SIG-M5 (cell line): Measurements from ENCODE around the gene NDUFA6.
"Not testable (repeated sequence)": the region's sequence is repeated elsewhere in the genome, so short reads cannot be mapped to it uniquely, and the experiment has no call there.

Experiments used
- DNase-seq: peaks from one replicate; lab custom pipeline; 2025; lab: John Stamatoyannopoulos, UW

The NDUFA6 gene

DNA sequence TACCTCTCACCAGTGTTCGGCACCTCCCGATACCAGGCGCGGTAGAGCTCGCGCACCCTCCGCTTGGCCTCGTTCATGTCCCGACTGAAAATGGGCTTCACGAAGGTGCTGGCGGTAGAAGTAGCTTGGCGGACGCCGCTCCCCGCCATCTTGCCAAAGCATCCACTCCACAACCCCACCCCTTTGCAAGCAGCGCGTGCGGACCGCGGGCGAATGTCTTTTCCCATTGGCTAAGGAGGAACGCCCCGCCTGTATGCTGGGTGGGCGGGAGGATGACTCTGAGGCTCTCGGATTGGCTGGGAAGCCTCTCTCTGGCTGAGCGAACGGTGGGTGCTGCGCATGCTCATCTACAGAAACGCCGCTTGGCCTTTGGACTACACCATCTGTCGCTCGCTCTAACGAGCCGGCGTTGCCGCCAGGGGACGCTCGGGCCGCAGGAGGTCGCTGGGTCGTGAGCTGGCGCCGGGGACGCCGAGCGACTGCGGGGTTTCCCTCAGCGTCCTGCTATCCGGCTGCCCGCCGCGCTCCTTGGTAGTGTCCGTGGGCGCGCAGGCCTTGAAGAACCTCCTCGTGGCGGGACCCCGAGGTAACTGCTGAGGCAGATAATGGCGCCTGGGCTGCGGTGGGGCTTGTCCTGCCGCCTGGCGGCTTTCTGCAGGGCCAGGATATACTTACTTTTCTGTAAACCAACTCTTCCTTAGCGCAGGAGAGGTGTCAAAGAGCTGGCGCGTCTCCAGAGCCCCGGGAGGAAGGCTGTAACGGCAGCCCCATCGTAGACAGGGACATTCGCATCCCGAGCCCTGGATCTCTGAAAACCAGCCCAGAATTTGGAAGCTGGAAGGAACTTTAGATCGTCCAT is at the start of gene NDUFA6:
Gene NDUFA6, minus strand, starts transcription at position 177 of the 859 bp plus-strand sequence. Its CDS starts 28 bp downstream, at position 149.
- DNase-seq = peak; percentile 91

DNA sequence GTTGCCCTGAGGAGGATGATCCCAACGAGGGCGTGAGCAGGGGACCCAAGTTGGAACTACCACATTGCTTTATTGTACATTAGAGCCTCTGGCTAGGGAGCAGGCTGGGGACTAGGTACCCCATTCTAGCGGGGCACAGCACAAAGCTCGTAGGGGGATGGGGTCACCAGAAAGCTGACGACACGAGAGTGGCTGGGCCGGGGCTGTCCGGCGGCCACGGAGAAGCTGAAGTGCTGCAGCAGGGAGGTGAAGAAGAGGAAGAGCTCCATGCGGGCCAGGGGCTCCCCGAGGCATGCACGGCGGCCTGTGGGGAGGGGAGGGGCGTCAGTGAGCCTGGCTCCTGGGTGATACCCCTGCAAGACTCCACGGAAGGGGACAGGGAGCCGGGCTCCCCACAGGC is 49.6 kb upstream of the NDUFA6 start:
- DNase-seq = not testable (repeated sequence)

DNA sequence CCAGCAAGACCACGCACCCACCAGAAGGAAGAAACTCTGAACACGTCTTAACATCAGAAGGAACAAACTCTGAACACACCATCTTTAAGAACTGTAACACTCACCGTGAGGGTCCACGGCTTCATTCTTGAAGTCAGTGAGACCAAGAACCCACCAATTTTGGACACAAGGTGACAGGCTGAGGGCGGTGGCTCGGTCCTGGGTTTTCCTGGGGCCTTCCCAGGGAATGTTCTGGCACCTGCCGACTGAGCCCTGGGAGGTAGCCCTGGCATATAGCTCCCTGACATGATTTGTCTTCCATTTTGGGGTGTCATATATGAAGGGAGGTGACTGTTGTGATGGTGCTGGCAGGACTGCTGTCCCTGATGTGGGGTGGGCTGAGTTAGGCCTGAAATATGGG is 48.9 kb upstream of the NDUFA6 start:
- DNase-seq = not testable (repeated sequence)

DNA sequence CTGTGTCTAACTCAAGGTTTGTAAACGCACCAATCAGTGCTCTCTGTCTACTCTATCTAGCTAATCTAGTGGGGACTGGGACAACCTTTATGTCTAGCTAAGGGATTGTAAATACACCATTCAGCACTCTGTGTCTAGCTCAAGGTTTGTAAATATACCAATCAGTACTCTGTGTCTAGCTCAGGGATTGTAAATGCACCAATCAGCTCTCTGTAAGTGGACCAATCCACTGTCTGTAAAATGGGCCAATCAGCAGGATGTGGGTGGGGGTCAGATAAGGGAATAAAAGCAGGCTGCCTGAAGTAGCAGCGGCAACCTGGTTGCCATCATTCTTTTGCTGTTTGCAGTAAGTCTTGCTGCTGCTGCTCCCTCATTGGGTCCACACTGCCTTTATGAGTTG is 48.4 kb upstream of the NDUFA6 start:
- no peak for DNase-seq

DNA sequence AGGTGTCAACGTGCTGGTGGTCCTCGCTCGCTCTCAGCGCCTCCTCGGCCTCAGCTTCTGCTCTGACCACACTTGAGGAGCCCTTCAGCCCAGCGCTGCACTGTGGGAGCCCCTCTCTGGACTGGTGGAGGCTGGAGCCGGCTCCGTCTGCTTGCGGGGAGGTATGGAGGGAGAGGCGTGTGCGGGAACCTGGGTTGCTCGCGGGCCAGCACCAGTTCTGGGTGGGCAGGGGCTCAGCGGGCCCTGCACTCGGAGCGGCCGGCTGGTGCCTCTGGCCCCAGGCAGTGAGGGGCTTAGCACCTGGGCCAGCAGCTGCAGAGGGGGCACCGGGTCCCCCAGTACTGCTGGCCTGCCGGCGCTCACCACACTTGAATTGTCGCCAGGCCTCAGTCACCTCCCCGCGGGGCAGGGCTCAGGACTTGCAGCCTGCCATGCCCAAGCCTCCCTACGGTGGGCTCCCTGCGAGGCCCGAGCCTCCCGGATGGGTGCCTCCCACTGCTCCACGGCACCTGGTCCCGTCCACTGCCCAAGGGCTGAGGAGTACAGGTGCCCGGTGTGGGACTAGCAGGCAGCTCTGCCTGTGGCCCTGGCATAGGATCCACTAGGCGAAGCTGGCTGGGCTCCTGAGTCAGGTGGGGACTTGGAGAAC is 47.7 kb upstream of the NDUFA6 start:
- no peak for DNase-seq

DNA sequence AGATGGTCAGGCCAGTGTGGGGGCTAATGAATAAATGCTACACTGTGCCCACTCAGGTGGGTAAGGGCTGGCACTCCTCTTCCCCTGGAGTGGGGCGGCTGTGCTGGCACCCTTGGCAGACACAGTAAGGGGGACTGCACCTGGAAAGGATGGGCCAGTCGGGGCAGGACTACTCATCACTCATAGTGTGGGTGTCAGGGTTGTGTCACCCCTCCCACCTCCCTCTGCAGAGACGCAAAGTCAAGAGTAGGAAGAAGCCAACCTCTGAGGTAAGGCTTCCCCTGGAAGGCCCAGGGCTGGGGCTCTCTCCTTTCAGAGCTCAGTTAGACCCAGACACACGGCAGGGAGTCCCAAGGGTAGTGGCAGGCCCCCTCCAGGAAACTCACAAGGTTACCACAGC is 45.1 kb upstream of the NDUFA6 start:
- not testable (repeated sequence) for DNase-seq

DNA sequence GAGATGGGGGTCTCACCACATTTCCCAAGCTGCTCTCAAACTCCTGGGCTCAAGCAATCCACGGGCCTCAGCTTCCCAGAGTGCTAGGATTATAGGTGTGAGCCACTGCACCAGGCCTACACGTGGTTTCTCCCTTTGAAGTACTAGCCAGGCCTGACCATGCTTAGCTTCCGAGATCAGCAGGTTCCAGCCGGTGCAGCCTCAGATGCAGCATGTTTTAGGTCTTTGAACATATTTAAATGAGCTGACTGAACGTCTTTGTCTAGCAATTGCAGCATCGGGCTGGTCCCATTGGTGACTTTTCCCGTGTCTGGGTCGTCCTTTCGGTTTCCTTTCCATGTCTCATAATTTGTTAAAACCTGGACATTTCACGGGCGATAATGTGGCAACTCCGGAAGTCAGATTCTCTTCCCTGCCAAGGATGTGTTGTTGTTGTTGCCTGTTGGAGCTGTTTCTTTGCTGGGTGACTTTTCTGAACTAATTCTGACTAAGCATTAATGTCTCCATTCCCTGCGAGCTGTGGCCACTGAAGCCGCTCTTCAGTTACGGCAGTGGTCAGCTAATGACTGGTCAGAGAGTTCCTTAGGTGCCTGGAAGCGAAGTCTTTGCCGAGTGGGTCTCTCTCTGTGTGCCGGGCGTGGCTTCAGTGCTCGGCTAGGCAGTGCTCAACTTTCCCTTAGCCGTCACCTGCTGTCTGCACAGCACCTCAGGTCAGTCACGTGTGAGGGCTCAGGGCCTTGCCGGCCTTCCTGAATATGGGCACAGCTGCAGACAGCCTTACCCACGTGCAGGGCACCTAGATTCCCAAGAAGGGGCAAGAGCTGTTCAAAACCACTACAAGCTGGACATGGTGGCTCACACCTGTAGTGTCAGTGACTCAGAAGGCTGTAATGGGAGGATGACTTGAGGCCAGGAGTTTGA is 43.8 kb upstream of the NDUFA6 start:
- no peak for DNase-seq

DNA sequence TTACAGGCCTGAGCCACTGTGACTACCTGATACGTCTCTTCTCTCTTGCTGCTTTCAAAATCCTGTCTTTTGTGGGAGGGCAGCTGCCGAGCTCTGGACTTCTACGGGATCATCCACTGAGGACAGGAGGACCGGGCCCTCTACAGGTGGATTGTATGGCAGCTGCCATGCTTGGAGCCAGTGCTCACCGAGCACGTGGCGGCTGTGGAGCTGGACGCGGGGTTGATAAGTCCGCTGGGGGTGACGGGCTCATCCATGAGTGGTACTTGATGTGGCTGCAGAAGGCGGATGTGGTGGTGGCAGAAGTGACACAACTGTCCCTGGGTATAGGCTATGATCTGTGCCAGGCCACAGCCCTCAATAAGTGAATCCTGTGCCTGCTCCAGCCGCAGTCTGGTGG is 41.9 kb upstream of the NDUFA6 start:
- DNase-seq = no peak

DNA sequence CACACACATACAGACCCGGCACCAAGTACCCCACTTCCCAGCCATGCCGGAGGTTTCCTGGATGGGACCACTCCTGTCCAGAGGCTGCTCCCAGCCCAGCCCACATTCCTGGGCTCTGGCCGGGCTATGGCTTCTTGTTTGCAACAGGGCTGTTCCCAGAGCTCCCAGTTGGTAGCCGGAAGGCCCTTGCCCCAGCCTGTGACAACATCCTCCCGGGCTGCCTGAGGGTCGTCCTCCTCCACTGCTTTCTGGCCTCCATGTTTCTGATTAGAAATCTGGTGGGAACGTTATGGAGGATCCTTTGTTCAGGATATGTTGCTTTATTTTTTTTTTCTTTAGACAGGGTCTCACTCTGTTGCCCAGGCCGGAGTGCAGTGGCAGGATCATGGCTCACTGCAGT is 41.0 kb upstream of the NDUFA6 start:
- DNase-seq = no peak

DNA sequence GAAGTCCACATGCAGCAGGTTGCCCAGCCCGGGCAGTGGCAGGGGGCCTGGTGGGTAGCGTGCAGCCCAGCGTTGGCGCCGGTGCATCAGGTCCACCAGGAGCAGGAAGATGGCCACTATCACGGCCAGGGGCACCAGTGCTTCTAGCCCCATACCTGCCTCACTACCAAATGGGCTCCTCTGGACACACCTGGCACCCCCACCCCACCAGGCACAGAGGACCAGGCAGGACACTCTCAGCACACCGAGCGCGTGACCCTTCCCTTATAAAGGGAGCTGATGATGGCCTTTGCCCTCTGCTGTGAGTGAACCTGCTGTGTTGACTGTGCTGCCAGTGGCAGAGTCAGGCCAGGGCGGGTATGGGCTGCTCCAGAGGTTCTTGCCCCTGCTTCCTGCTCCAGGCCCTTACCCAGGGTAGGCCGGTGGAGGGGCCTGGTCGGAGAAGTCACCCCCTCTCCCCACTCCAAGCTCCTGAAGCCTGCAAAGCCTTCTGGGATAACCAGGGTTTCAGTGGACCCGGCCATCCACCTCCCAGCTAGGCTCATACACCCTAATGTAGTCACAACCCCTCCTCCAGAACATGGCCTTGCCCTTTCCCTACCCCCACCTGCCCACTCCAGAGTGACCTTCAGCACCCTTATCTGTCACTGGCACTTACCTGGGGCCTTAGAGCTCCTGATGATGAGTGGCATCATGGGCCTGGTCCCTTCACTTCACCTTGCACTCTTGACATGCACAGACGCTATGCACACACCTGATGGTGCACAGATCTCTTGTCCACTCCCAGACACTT is 40.3 kb upstream of the NDUFA6 start, which contains the start of gene CYP2D6:
Gene CYP2D6, minus strand, starts transcription at position 172 of the 793 bp plus-strand sequence. Its CDS starts 19 bp downstream, at position 153.
- DNase-seq = not testable (repeated sequence)

DNA sequence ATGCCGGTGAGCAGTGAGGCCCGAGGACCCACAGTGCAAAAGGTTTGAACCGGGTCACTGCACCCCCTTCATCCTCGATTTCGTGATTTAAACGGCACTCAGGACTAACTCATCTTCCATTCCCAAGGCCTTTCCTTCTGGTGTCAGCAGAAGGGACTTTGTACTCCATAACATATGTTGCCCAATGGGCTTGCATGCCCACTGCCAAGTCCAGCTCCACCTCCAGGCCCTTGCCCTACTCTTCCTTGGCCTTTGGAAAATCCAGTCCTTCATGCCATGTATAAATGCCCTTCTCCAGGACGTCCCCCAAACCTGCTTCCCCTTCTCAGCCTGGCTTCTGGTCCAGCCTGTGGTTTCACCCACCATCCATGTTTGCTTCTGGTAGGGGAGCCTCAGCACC is 39.6 kb upstream of the NDUFA6 start:
- not testable (repeated sequence) for DNase-seq

DNA sequence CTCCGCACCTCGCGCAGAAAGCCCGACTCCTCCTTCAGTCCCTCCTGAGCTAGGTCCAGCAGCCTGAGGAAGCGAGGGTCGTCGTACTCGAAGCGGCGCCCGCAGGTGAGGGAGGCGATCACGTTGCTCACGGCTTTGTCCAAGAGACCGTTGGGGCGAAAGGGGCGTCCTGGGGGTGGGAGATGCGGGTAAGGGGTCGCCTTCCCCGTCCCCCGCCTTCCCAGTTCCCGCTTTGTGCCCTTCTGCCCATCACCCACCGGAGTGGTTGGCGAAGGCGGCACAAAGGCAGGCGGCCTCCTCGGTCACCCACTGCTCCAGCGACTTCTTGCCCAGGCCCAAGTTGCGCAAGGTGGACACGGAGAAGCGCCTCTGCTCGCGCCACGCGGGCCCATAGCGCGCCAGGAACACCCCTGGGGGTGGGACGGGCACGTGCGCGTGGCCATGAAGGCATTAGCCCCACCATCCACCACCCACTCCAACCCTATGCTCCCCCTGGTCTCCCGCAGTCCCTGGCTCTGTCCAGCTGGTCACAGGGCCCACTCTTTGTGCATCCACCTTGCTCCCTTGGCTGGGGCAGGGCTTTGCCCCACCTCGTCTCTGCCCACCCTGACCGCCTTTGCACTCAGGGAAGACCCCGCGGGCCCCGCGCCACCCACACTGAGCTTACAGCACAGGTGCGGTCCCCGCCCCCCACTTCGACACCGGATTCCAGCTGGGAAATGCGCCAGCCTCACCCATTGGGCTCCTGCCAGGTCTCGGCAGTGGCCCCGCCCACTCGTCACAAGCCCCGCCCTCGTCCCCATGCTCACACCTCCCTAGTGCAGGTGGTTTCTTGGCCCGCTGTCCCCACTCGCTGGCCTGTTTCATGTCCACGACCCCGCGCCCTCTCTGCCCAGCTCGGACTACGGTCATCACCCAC is 38.5 kb upstream of the NDUFA6 start:
- DNase-seq = not testable (repeated sequence)

DNA sequence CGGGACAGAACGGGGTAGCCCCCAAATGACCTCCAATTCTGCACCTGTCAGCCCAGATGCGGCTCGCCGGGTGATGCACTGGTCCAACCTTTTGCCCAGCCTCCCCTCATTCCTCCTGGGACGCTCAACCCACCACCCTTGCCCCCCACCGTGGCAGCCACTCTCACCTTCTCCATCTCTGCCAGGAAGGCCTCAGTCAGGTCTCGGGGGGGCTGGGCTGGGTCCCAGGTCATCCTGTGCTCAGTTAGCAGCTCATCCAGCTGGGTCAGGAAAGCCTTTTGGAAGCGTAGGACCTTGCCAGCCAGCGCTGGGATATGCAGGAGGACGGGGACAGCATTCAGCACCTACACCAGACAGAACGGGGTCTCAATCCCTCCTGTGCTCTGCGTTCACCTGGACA is 37.4 kb upstream of the NDUFA6 start:
- DNase-seq = not testable (repeated sequence)

DNA sequence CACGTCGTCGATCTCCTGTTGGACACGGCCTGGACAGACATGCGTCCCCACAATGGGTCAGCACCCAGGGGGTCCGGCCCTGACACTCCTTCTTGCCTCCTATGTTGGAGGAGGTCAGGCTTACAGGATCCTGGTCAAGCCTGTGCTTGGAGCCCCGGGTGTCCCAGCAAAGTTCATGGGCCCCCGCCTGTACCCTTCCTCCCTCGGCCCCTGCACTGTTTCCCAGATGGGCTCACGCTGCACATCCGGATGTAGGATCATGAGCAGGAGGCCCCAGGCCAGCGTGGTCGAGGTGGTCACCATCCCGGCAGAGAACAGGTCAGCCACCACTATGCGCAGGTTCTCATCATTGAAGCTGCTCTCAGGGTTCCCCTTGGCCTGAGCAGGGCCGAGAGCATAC is 37.0 kb upstream of the NDUFA6 start:
- DNase-seq = no peak

DNA sequence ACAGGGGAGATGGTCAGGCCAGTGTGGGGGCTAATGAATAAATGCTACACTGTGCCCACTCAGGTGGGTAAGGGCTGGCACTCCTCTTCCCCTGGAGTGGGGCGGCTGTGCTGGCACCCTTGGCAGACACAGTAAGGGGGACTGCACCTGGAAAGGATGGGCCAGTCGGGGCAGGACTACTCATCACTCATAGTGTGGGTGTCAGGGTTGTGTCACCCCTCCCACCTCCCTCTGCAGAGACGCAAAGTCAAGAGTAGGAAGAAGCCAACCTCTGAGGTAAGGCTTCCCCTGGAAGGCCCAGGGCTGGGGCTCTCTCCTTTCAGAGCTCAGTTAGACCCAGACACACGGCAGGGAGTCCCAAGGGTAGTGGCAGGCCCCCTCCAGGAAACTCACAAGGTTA is 33.0 kb upstream of the NDUFA6 start:
- DNase-seq = not testable (repeated sequence)

DNA sequence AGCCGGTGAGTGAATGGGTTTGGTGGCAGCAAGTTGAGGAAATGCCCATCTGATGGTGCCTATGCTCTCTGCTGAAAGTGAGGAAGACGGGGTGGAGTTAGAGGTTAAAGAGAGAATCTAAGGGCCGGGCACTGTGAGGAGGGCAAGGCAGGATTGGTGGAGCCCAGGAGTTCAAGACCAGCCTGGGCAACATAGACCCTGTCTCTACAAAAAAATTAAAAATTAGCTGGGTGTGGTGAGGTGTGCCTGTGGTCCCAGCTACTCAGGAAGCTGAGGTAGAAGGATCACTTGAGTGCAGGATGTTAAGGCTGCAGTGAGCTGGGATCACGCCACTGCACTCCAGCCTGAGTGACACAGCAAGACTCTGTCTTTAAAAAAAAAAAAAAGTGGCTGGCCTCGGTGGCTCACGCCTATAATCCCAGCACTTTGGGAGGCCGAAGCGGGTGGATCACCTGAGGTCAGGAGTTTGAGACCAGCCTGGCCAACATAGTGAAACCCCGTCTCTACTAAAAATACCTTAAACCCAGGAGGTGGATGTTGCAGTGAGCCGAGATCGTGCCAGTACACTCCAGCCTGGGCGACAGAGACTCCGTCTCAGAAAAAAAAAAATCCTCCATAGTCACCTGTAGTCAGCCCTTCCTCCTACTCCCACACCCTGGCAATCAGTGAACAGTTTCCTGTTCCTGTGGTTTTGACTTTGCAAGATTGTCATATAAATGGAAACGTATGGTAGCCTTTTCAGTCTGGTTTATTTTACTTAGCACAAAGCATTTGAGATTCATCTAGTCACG is 29.9 kb upstream of the NDUFA6 start:
- not testable (repeated sequence) for DNase-seq

DNA sequence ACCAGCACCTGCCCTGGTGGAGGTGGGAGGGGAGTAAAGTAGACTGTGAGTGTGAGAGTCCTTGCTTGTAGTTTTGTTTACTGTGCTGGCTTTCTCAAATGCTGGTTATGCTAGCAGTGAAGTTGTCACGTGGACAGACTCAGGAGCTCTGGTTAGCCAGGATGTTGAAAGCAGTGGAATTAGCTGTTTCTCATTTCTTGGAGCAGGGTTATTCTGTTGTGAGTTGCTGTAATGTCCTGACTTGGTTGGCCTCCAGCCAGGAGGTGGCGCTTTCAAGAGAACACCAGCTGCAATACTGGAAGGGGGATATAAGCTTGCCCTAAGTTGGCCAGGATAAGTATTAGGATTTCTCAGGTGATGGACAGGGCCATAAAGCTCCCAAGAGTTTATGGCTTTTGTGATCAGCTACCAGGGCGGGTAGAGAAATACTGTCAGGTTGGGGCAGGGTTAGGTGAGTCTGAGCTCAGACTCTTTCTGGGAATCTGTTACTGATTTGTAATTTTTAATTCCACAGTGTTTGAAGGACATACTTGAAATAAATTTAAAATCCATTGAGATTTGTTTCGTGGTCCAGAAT is 26.4 kb upstream of the NDUFA6 start:
- no peak for DNase-seq

DNA sequence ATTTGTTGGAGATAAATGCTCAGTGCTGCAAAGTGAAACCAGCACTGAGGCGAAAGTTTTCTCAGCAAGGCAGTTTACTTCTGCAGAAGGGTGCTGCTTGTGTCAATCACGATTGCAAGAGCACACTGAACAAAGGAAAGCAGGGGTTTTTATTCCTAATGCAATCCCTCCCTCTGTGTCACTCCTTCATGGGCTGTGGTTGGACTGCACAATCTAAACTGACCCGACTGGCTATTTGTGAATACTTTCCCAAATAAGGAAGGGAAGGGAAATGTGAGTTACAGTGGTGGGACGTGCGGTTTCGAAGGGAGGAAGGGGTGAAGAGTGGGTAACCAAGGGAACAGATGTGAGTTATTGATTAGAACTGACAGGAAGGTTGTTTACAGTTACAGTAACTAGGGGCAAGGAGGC is 24.9 kb upstream of the NDUFA6 start:
- DNase-seq = not testable (repeated sequence)

DNA sequence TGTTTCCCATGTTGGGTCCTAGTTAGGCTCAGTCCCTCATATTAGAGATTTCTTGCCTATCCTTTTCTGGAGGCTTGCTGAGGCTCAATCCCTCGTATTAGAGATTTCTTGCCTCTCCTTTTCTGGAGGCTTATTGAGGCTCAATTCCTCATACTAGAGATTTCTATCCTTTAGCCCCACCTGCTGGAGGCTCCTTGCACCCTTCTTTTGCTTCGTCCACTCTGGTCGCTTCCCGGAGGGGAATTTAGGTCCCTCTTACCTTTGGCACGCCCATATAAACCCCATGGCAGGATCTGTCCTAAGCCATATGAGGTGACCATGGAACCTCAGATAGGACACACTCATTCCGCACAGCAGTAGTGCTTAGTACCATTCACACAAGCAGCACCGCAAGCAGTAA is 24.1 kb upstream of the NDUFA6 start:
- no peak for DNase-seq
